Measurements from ENCODE around the gene ANKRD10.

Gene ANKRD10

GRCh38 chr13:110897521-110897920 is 17.3 kb downstream of the ANKRD10 start:
- TF ChIP-seq YY1 (IDR thresholded peaks at IDR 0.05; ENCODE audit: insufficient read depth, insufficient read length) (no peak), SUZ12 (IDR thresholded peaks at IDR 0.05; ENCODE audit: extremely low read depth, insufficient read depth, insufficient read length) (no peak), ZNF274 (IDR thresholded peaks at IDR 0.05; ENCODE audit: low read depth, low read length) (no peak)
- Histone ChIP-seq H3K4me3 (ENCODE audit: insufficient read length, low read depth) (no peak overlapping the region), H3K9ac (ENCODE audit: insufficient read length, low read depth) (no peak overlapping the region), H3K36me3 (ENCODE audit: insufficient read depth, insufficient read length, low read length) (peaks cover 45% of the 10 kb centered on the region), H3K27me3 (ENCODE audit: insufficient read depth, insufficient read length) (no peaks in the 10 kb centered on the region), H3K9me3 (ENCODE audit: insufficient read depth, low read length) (no peaks in the 10 kb centered on the region), H3K4me1 (ENCODE audit: insufficient read depth, insufficient read length) (no peaks in the 10 kb centered on the region)
- no peak for DNase-seq (ENCODE audit: low read depth, low spot score)

- Histone ChIP-seq H3K27me3 (ENCODE audit: insufficient read depth, insufficient read length) (no peaks in the 10 kb centered on the region), H3K9ac (ENCODE audit: insufficient read length, low read depth) (no peak overlapping the region), H3K9me3 (ENCODE audit: insufficient read depth, low read length) (no peaks in the 10 kb centered on the region), H3K36me3 (ENCODE audit: insufficient read depth, insufficient read length, low read length) (peaks cover 41% of the 10 kb centered on the region), H3K4me1 (ENCODE audit: insufficient read depth, insufficient read length) (no peaks in the 10 kb centered on the region), H3K4me3 (ENCODE audit: insufficient read length, low read depth) (no peak overlapping the region)
- DNase-seq (ENCODE audit: low read depth, low spot score): no peak
- no peak for TF ChIP-seq YY1 (IDR thresholded peaks at IDR 0.05; ENCODE audit: insufficient read depth, insufficient read length)
- TF ChIP-seq ZNF274 (IDR thresholded peaks at IDR 0.05; ENCODE audit: low read depth, low read length): no peak
- TF ChIP-seq SUZ12 (IDR thresholded peaks at IDR 0.05; ENCODE audit: extremely low read depth, insufficient read depth, insufficient read length): no peak
Observed at GRCh38 chr13:110897014-110897413, 17.9 kb downstream of the ANKRD10 start.

GRCh38 chr13:110894086-110894485 is 20.8 kb downstream of the ANKRD10 start:
- H3K4me3 ChIP-seq (ENCODE audit: insufficient read length, low read depth): no peak overlapping the region
- H3K9me3 ChIP-seq (ENCODE audit: insufficient read depth, low read length): no peaks in the 10 kb centered on the region
- TF ChIP-seq ZNF274 (IDR thresholded peaks at IDR 0.05; ENCODE audit: low read depth, low read length): no peak
- H3K36me3 ChIP-seq (ENCODE audit: insufficient read depth, insufficient read length, low read length): peaks cover 37% of the 10 kb centered on the region
- DNase-seq (ENCODE audit: low read depth, low spot score): no peak
- no peaks in the 10 kb centered on the region for H3K27me3 ChIP-seq (ENCODE audit: insufficient read depth, insufficient read length)
- H3K4me1 ChIP-seq (ENCODE audit: insufficient read depth, insufficient read length): no peaks in the 10 kb centered on the region
- no peak overlapping the region for H3K9ac ChIP-seq (ENCODE audit: insufficient read length, low read depth)

GRCh38 chr13:110893571-110893970 is 21.3 kb downstream of the ANKRD10 start:
- Histone ChIP-seq H3K4me3 (ENCODE audit: insufficient read length, low read depth) (no peak overlapping the region), H3K9me3 (ENCODE audit: insufficient read depth, low read length) (no peaks in the 10 kb centered on the region), H3K27me3 (ENCODE audit: insufficient read depth, insufficient read length) (no peaks in the 10 kb centered on the region), H3K4me1 (ENCODE audit: insufficient read depth, insufficient read length) (no peaks in the 10 kb centered on the region), H3K36me3 (ENCODE audit: insufficient read depth, insufficient read length, low read length) (peaks cover 34% of the 10 kb centered on the region), H3K9ac (ENCODE audit: insufficient read length, low read depth) (no peak overlapping the region)
- DNase-seq (ENCODE audit: low read depth, low spot score): no peak
- no peak for TF ChIP-seq SUZ12 (IDR thresholded peaks at IDR 0.05; ENCODE audit: extremely low read depth, insufficient read depth, insufficient read length)
- no peak for TF ChIP-seq YY1 (IDR thresholded peaks at IDR 0.05; ENCODE audit: insufficient read depth, insufficient read length)
- no peak for TF ChIP-seq ZNF274 (IDR thresholded peaks at IDR 0.05; ENCODE audit: low read depth, low read length)

- TF ChIP-seq SUZ12 (IDR thresholded peaks at IDR 0.05; ENCODE audit: extremely low read depth, insufficient read depth, insufficient read length) (no peak), ZNF274 (IDR thresholded peaks at IDR 0.05; ENCODE audit: low read depth, low read length) (no peak), YY1 (IDR thresholded peaks at IDR 0.05; ENCODE audit: insufficient read depth, insufficient read length) (no peak)
- H3K27me3 ChIP-seq (ENCODE audit: insufficient read depth, insufficient read length): no peaks in the 10 kb centered on the region
- H3K36me3 ChIP-seq (ENCODE audit: insufficient read depth, insufficient read length, low read length): peaks cover 19% of the 10 kb centered on the region
- H3K4me1 ChIP-seq (ENCODE audit: insufficient read depth, insufficient read length): no peaks in the 10 kb centered on the region
- DNase-seq (ENCODE audit: low read depth, low spot score): no peak
- H3K4me3 ChIP-seq (ENCODE audit: insufficient read length, low read depth): no peak overlapping the region
- H3K9me3 ChIP-seq (ENCODE audit: insufficient read depth, low read length): no peaks in the 10 kb centered on the region
- H3K9ac ChIP-seq (ENCODE audit: insufficient read length, low read depth): no peak overlapping the region
Observed at GRCh38 chr13:110890279-110891165, 24.3 kb downstream of the ANKRD10 start.

- no peak for TF ChIP-seq YY1 (IDR thresholded peaks at IDR 0.05; ENCODE audit: insufficient read depth, insufficient read length)
- TF ChIP-seq SUZ12 (IDR thresholded peaks at IDR 0.05; ENCODE audit: extremely low read depth, insufficient read depth, insufficient read length): no peak
- no peak for TF ChIP-seq ZNF274 (IDR thresholded peaks at IDR 0.05; ENCODE audit: low read depth, low read length)
- Histone ChIP-seq H3K9me3 (ENCODE audit: insufficient read depth, low read length) (no peaks in the 10 kb centered on the region), H3K36me3 (ENCODE audit: insufficient read depth, insufficient read length, low read length) (peaks cover 15% of the 10 kb centered on the region), H3K4me3 (ENCODE audit: insufficient read length, low read depth) (no peak overlapping the region), H3K4me1 (ENCODE audit: insufficient read depth, insufficient read length) (no peaks in the 10 kb centered on the region), H3K27me3 (ENCODE audit: insufficient read depth, insufficient read length) (no peaks in the 10 kb centered on the region), H3K9ac (ENCODE audit: insufficient read length, low read depth) (no peak overlapping the region)
- no peak for DNase-seq (ENCODE audit: low read depth, low spot score)
Observed at GRCh38 chr13:110888390-110888789, 26.5 kb downstream of the ANKRD10 start.

GRCh38 chr13:110887597-110888333 is 27.1 kb downstream of the ANKRD10 start:
- H3K4me1 ChIP-seq (ENCODE audit: insufficient read depth, insufficient read length): no peaks in the 10 kb centered on the region
- no peaks in the 10 kb centered on the region for H3K9me3 ChIP-seq (ENCODE audit: insufficient read depth, low read length)
- no peak overlapping the region for H3K9ac ChIP-seq (ENCODE audit: insufficient read length, low read depth)
- TF ChIP-seq SUZ12 (IDR thresholded peaks at IDR 0.05; ENCODE audit: extremely low read depth, insufficient read depth, insufficient read length): no peak
- no peak for TF ChIP-seq YY1 (IDR thresholded peaks at IDR 0.05; ENCODE audit: insufficient read depth, insufficient read length)
- no peak for TF ChIP-seq ZNF274 (IDR thresholded peaks at IDR 0.05; ENCODE audit: low read depth, low read length)
- no peak for DNase-seq (ENCODE audit: low read depth, low spot score)
- no peaks in the 10 kb centered on the region for H3K27me3 ChIP-seq (ENCODE audit: insufficient read depth, insufficient read length)
- peaks cover 11% of the 10 kb centered on the region for H3K36me3 ChIP-seq (ENCODE audit: insufficient read depth, insufficient read length, low read length)
- H3K4me3 ChIP-seq (ENCODE audit: insufficient read length, low read depth): no peak overlapping the region

All from NT2/D1 (cell line).